NCI-H226 (cell line): Measurements from ENCODE around the gene FETUB.

Source experiments
- DNase-seq: peaks from one replicate; pipeline ENCODE4 v3.0.0-alpha.2; 2015

FETUB gene

GRCh38 chr3:186638259-186638658 is 1.9 kb upstream of the FETUB start:
- no peak for DNase-seq

GRCh38 chr3:186640473-186640818 is 247 bp downstream of the FETUB start:
- peak; percentile 27 for DNase-seq

GRCh38 chr3:186640929-186641328 is 730 bp downstream of the FETUB start:
- no peak for DNase-seq

GRCh38 chr3:186642014-186642413 is 1.8 kb downstream of the FETUB start:
- DNase-seq, result no peak

DNA sequence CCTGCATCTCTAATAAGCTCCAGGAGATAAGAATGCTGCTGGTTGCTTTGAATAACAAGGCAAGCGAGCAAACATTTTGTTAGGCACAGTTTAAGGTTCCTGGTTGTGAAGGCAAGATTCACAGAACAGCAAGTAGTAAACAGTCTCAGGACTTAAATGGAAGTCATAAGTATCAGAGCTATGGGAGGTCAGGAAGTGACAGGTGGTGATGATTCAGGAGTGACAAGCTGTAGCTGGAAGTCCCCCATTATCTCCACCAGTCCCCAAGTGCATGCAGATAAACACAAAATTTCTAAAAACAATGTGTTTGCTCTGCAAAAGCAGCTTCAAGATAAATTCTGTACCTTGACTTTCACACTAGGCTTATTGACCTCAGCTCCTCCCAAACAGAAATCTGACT is 3.3 kb downstream of the FETUB start:
- DNase-seq, result no peak

- DNase-seq, result no peak
Measured at GRCh38 chr3:186644683-186645082, 4.5 kb downstream of the FETUB start.

DNA sequence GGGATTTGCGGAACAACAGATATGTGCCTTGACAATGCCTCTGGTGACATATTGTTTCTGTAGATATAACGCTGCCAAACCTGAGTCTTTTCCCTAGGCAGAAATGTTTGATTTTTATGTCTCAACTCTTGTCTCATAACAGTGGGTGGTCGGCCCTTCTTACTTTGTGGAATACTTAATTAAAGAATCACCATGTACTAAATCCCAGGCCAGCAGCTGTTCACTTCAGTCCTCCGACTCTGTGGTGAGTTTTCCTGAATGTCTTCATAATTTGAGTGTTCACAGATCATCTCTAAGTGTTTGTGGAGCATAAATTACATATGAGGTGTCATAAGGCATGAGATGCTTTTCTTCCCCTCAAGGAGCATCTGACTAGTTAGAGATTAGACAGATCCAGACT is 5.9 kb downstream of the FETUB start:
- DNase-seq, result no peak

- DNase-seq, result no peak
Measured at GRCh38 chr3:186646841-186647240, 6.6 kb downstream of the FETUB start.

DNA sequence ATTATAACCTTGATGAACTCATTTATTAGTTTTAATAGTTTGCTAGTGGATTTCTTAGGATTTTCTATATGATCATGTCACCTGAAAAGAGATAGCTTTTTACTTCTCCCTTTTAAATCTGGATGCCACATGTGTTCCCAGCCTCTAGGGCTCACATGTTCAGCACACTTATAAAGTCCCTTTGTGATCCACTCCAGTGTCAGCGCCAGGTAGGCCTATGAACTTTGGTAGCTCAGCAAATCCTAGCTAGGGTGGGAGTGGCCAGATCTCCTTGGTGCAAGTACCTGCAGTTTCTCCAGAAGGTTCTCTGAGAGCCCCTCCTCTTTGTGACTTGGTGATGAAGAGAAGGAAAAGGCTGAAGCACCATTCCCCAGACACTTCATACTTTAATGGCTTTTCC is 8.7 kb downstream of the FETUB start:
- no peak for DNase-seq

- no peak for DNase-seq
Measured at GRCh38 chr3:186651678-186652215, 11.5 kb downstream of the FETUB start.

DNA sequence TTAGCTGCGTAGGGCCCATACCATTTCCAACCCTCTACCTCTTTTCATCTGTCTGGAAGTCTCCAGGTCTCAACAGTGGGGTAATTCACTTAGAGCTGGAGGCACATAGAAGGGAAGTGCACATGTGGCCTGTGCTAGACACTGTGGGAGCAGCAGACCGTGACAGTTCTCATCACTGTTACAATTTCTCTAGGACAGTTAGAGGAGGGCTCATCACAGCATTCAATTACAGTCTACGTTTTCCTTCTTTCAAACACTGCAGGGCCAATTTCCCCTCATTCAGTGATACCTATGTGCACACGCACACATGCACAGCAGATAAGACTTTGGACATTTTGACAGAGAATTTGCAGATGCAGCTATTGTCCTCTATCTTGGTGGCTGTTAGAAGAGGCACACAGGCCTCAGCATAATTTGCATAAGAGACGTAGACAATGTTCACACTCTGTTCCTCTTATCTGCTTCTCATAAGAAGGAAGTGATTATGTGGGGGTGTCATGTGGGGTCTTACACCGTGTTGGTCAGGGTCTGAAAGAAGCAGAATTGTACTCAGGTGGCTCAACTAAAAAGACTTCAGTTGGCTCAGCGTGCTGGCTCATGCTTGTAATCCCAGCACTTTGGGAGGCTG is 13.0 kb downstream of the FETUB start:
- no peak for DNase-seq

GRCh38 chr3:186653984-186654383 is 13.8 kb downstream of the FETUB start:
- no peak for DNase-seq

DNA sequence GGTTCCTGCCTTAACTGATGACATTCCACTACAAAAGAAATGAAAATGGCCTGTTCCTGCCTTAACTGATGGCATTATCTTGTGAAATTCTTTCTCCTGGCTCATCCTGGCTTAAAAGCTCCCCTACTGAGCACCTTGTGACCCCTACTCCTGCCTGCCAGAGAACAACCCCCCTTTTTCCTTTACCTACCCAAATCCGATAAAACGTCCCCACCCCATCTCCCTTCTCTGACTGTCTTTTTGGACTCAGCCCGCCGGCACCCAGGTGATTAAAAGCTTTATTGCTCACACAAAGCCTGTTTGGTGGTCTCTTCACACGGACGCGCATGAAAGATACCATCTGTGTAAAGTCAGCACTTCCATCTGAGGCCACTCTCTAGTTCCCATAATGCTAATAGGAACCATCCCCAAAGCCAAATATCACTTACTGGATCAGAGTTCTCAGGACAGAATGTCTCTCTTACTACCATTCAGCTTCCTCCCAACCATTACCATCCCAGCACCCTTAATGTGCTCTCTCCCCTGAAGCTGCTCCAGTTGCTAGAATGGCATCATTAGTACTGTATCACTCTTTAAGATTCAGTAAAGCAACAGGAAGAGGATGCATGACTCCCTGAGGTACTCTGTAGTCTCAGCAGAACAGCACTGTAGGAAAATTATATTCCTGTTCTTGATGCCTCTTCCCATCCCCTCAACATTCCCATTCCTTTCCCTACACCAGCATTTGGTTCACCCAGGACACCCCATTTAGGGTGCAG is 23.3 kb downstream of the FETUB start:
- no peak for DNase-seq

GRCh38 chr3:186664119-186664495 is 23.9 kb downstream of the FETUB start:
- DNase-seq, result no peak

GRCh38 chr3:186664506-186664905 is 24.3 kb downstream of the FETUB start:
- DNase-seq, result no peak

DNA sequence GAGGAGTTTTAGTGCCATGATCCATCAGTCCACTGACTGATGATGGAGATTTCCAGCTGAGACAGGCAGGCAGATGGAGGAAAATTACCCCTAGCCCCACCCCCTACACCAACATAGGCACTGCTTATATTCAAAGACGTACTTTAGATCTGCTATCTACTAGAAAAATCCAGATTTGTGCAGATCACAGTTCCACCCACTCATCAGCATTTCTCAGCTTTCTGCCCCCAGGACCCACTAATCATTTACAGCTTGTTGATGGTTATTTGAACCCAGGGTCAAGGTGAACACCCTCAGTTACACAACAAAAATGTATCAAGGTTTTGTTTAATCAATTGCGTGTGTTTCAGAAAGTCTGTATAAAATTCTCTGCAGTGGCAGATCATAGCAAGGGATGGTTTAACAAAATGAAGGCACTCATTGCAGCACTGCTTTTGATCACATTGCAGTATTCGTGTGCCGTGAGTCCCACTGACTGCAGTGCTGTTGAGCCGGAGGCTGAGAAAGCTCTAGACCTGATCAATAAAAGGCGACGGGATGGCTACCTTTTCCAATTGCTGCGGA is 25.5 kb downstream of the FETUB start, which contains the start of gene HRG:
HRG (plus strand) TSS at position 390 of the 564 bp plus-strand sequence; CDS start at position 408, 18 bp downstream.
- no peak for DNase-seq

DNA sequence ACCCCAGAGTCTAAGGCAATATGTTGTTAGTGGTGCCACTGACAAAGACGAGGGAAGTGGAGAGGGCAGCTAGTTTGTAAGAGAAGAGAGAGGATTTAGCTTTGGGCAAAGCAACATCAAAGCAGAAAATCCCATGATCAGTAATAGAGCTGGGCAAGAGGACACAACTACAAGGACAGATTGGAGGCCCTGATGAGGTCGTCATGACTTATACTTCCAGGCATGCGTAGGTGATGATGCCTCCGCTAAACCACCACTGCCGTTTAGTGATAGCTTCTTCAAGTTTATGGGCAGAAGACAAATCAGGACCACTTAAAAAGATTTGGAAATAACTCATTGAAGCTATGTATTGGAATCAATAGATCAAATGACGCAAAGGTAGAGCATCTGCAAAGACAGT is 28.2 kb downstream of the FETUB start:
- DNase-seq, result peak; percentile 22

DNA sequence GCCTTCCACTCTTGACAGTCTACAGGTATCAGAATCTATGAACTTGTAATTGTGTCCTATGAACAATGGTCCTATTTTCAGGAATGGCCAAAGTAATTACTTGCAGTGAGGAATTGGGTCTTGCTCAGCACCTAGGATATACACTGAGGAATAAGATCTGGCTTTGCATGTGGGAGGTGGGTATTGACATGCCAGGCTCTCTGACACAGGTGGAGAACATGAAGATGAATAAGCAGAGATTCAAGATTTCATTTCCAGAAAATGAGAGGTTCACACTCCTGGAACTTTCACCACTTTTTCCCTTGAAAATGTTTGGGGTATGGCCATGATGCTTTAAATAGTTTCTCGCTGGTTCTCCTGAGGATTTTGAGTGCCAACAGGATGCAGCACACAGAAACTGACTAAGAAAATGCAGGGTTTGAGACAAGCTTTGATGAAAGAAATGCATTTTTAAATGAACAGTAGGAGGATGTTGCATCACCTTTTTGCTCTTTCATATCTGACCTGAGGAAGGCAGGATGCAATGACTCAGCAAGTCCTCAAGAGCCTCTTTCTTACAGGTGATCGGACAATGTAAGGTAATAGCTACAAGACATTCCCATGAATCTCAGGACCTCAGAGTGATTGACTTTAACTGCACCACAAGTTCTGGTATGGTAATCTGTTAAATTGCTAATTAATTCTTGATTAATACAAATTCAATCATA is 29.3 kb downstream of the FETUB start:
- DNase-seq, result peak; percentile 49

- DNase-seq, result no peak
Measured at GRCh38 chr3:186670155-186670554, 30.0 kb downstream of the FETUB start.

GRCh38 chr3:186671051-186671450 is 30.9 kb downstream of the FETUB start:
- no peak for DNase-seq

- DNase-seq, result no peak
Measured at GRCh38 chr3:186678604-186679003, 38.4 kb downstream of the FETUB start.

DNA sequence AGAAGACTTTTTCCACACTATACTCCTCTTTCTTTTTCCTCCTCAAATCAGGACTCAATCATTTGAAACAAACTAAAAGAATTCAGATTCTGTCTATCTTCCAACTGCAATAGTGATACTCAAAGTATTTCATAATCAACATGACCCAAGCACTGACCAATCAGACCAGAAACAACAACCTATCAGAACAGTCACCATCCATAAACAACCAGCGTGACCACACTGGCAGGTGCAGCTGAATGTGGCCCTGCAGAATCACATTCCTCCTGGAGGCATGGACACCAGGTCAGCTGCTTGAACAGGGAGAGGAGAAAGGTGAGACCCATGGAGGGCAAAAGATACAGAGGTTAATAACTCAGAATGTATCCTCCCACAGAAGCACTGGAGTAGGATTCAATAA is 39.0 kb downstream of the FETUB start:
- DNase-seq, result no peak

DNA sequence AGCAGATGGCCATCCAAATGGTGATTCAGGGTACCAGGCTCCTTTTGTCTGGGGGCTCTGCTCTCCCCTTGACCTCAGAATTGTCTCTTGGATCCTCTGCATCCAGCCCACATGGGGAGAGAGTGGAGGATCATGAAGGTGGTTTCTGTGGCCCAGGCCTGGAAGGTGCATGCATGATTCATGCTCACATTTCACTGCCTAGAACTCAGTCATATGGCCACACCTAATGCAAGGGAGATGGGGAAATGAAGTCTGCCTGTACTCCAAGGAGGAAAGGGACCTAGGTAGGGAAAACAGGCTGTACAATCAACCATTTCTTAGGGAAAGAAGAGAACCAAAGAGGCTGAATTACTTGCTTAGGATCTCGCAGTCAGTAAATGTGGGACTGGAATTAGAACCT is 40.7 kb downstream of the FETUB start:
- DNase-seq, result no peak

- no peak for DNase-seq
Measured at GRCh38 chr3:186682812-186683211, 42.6 kb downstream of the FETUB start.
